Caki2 (cell line): ENCODE measurements around the gene TMEM182. TPM values are rescaled to one million over a fixed set of nuclear protein-coding genes. Genes with fewer than 3 reads are reported as not detected.

Experiments
- DNase-seq: peaks from one replicate; pipeline ENCODE4 v3.0.0-alpha.2; 2015; ENCODE audit warnings: low read depth
- in situ Hi-C: cut with HindIII; loops from 2 replicates; pipeline ENCODE4 v1.10.0; 2016; ENCODE audit warnings: low sequenced_read_pairs, low pct_unique_long_range_greater_than_20kb, mixed read lengths
- total RNA-seq: library from RNA; depleted of rRNA; stranded (reverse); fragments of >200 nt; shearing (Covaris generic); gene quantifications from 2 replicates; pipeline ENCODE4 v1.2.3, GENCODE V29; 2014; ENCODE audit warnings: low replicate concordance; rRNA removed

The TMEM182 gene
- total RNA-seq, 1 experiment from 2014 or later = 5.2 TPM

DNA sequence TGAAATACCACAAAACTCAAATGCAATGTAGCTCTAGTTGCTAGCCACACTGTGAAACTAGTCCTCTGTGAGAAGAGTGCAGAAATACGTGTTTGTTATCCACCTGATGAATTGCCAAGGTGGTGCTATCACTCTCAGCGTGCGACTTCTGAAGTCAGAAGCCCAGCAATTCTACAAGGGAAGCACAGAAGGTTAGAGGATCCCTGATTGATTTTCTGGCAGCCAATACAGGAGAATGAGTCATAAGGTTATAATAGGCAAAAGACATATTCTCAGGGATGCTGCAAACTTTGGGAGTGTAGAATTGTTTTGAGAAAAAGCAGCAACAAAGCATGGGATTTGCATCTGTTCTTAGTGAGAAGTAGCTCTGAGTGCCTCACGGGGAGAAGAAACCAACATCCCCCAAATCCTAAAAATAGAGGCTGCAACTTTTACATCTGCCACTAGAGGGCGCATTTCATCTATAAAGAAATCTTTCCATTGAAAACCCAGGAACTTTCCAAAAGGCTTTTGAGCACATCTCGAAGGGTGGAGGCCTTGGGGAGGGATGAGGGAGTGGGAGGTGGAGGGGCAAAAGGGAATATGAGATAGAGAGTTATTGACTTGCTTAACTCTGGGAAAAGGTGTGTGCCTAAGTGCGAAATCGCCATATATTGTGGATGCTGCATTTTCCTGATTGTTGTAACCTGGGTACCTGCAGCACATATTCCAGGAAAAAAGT, 78.0 kb downstream of the TMEM182 start:
- in situ Hi-C loops = no loop called here
- peak; percentile 35 for DNase-seq

DNA sequence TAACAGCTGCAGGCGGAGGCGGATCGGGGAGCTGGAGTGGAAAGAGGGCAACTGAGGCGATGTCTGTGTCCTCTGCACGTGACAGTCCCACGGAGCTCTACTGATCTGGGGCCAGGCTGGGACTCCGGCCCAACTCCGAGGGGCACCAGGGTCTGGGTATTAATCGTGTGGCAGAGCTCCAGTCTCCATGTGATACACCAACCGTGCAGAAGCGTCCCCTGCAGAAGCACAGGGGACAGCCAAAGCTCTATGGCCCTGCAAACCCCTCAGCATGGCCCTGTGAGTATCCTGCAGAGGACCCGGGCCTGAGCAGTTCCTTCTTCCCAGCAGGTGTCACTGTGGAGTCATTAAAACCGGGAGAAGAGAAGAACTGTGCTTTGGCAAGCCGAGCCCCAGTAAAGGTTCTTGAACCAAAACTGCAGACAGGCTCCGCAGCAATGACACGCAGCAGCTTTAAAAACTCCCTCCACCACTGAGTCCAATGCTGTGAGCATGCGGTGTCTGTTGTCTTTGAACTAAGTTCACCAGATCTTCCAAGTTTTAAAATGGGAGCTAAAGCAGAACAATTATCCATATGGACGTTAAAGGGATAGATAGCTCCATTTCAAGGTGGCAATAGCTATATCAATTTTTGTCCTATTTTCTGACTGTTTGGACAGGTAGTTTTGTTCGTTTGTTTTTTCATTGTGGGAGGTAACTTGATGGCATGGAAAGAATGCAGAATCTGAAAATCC, 79.4 kb downstream of the TMEM182 start:
- in situ Hi-C loops = no loop called here
- DNase-seq = peak; percentile 38

DNA sequence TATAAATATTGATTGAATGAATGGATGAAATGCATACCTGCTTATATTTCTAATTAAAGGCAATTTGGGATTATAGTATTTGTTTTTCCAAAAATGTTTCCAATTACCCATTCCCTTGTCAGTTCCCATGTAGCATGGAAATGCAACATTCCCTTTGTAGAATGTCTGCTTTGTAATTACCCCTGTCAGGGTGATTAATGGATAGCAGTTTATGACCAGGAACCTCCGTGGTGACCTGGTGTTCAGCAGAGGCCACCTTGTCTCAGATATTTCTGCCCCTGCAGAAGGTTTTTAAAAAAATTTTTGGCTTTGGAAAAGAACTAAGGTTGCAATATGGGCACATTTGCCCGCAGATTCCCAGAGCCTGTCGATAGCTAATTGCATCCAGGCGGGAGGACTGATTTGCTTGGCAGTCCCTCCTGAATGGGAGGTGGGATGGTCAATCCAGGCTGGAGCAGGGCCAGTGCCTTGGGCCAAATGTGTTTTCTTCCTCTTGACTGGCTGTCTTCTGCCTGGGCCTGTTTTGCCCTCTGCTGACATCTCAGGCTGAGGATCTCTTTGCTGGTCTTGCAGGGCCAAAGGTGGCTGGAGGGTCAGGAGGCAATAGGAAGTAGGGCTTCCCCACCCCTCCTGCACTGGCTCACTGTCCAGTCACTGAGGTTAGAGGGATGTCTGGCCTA, 82.1 kb downstream of the TMEM182 start:
- in situ Hi-C loops = no loop called here

DNA sequence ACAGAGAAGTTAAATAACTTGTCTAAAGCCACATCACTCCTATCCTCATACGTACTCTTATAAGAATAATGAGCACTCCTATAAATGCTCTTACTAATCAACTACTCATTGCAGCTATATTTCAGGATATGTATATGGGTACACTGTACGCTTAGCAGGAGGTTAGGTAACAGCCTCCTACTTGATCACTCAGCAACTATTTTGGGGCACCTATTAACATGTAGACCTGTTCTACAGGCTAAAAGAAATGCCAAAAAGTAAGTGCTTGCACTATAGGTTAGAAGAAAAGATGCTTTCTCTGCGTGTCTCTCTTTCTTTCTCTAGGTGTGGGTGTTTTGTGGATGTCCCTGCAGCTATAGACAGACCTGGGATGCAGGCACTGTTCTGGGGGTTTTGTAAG, 83.1 kb downstream of the TMEM182 start:
- in situ Hi-C loops = no loop called here
- no peak for DNase-seq

More for the DNA sequence above, 82.1 kb downstream of the TMEM182 start:
- DNase-seq = no peak

DNA sequence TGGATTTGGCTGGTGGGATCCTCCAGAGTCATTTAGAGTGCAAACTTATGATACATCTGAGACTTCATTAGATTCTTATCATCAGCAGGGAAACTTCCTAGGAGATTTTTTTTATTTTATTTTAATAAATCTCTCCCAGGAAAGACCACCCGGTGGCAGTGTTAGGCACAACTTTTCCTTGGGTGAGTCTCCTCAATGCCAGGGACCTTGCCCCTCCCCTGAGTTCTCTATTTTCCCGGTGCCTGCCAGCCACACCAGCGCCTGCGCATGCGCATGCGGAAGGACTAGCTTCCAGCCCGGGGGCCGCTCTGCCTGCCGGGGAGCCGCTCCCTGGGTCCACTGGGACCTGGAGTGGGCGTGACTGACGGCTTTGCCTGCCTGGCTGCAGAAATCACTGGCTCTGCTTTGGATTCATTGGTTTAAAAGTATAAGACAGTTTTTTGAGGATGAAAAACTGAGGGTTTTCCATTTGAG, 86.6 kb downstream of the TMEM182 start:
- in situ Hi-C loops = no loop called here
- peak; percentile 91 for DNase-seq

DNA sequence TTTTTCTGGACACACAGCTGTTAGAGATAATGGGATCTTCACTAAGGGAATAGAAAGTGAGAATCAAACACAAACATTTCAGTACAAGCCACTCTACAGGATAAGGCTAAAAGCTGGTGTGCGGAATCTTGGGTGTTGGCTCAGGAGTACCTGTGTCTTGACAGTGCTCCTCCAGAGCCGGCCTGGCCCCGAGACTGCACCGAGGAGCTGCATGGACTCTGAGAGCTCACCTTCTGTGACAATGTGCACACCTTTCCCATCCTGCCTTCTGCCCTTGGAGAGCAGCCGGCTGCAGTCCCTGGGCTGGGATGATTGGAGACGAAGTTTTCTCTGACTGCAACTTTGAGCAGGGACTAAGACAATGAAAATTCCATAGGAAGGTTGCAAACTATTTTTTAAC, 89.1 kb downstream of the TMEM182 start:
- in situ Hi-C loops = no loop called here
- DNase-seq = no peak

DNA sequence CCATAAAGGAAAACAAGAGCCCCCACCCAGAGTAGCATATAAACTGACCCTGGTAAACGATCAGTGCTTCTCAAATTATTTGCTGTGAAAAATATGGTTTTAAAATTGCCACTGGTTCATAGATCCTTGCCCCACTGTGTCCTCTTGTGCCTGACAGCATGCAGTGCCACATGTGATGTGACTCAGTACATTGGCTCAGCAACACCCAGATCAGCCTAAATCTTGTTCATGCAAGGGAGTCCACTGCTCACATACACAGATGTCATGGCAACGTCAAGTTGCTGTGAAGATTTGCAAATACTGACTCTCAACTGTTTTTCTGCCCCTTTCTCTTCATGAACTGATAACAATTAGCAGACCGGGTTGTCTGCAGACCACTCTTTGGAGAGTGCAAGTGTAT, 91.0 kb downstream of the TMEM182 start:
- in situ Hi-C loops = no loop called here
- no peak for DNase-seq

Other genes starting within 250 kb of the TMEM182 start
- gene SLC9A2, start 142.5 kb upstream of the TMEM182 start, total RNA-seq = 5.8 and 6.2 TPM in 2 replicates